NB4 (cell line): ENCODE results near the gene ATG16L1.

Source experiments
- DNase-seq: peaks from one replicate; pipeline ENCODE4 v3.0.0; 2010; ENCODE audit warnings: low read depth
- H3K4me3 ChIP-seq: one replicate; pipeline ENCODE4 v1.5.1; 2011; ENCODE audit warnings: mild to moderate bottlenecking, low read depth, low read length, moderate library complexity
- CTCF ChIP-seq: IDR thresholded peaks from one replicate; pipeline ENCODE4 v1.5.1; 2012; ENCODE audit warnings: low read depth, low read length
- MAX ChIP-seq: IDR thresholded peaks from 2 replicates; pipeline ENCODE4 v1.6.1; 2011; ENCODE audit warnings: low read depth, low read length
- MYC ChIP-seq: IDR thresholded peaks from 2 replicates; pipeline ENCODE4 v1.6.1; 2011; ENCODE audit warnings: low read depth, low read length
- POLR2A ChIP-seq: IDR thresholded peaks from 2 replicates; pipeline ENCODE4 v1.6.1; 2011; ENCODE audit warnings: mild to moderate bottlenecking; ENCODE audit not compliant: insufficient read length; ENCODE audit errors: extremely low read depth

ATG16L1 gene

DNA sequence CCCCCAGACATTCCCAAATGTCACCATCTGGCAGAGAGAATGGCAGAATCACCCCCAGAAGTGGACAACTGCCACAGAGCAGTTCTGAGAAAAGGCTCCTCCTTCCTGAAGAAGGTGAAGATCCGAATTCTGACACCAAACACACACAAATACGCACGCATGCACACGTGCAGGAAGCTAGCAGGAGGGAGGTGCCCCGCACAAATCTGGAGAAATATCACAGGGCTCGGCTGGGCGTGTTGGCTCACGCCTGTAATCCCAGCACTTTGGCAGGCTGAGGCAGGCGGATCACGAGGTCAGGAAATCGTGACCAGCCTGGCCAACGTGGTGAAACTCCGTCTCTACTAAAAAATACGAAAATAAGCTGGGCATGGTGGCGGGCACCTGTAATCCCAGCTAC, 38.5 kb upstream of the ATG16L1 start:
- no peak for DNase-seq
- TF ChIP-seq CTCF (no peak), MAX (no peak), MYC (no peak), POLR2A (no peak)
- H3K4me3 ChIP-seq, result no peak overlapping the region

DNA sequence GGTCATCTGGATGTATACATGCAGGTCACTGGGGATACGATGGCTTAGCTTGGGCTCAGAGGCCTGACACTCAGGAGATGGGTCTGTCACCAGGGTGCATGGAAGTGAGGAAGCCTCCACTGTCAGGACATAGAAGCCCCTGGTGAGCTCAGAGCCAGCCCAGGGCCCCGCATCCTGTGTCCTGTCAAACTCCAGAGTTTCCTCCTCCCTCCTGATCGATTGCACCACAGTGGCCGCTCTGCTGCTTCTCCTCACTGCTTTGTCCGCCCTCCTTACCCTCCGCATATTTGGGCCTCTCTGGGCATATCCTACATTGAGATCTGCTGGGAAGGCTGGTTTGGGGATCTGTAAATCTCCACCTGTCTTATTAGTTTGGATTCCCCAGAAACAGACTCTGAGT, 37.5 kb upstream of the ATG16L1 start:
- H3K4me3 ChIP-seq, result no peak overlapping the region
- TF ChIP-seq POLR2A (no peak), CTCF (no peak), MYC (no peak), MAX (no peak)
- no peak for DNase-seq

DNA sequence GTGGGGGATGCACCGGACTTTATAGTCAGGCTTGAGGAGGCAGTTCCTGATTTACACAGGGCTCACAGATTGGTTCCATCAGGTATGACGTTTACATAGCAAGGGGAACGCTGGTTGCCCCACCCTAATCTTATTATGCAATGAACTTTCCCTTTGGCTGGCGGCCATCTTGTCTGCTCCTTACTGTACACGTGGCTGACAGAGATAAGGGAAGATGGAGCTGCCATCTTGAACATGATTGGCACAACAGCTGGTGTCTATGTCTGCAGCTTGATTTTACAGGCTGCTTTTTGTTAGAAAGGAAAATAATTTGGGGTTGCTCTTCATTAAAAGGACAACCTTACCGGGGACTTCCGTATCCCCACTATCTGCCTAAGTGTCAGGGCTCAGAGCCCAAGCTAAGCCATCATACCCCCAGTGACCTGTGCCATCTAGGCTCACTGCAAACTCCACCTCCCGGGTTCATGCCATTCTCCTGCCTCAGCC, 33.5 kb upstream of the ATG16L1 start:
- DNase-seq, result no peak
- no peak overlapping the region for H3K4me3 ChIP-seq
- TF ChIP-seq POLR2A (no peak), MYC (no peak), MAX (no peak), CTCF (no peak)

GRCh38 chr2:233218836-233219235, 32.6 kb upstream of the ATG16L1 start:
- no peak for DNase-seq
- TF ChIP-seq CTCF (no peak), MAX (no peak), MYC (no peak)
- H3K4me3 ChIP-seq, result no peak overlapping the region

GRCh38 chr2:233219848-233220247, 31.6 kb upstream of the ATG16L1 start:
- TF ChIP-seq CTCF (no peak), MYC (no peak), POLR2A (no peak)
- no peak overlapping the region for H3K4me3 ChIP-seq
- no peak for DNase-seq

GRCh38 chr2:233221378-233222063, 30.0 kb upstream of the ATG16L1 start:
- no peak overlapping the region for H3K4me3 ChIP-seq
- no peak for DNase-seq
- TF ChIP-seq MYC (no peak), MAX (no peak), POLR2A (no peak), CTCF (no peak)
